Heart right ventricle (tissue), 16 donors: ENCODE results near the gene MFAP3. TPM values are rescaled to one million over a fixed set of nuclear protein-coding genes. Genes with fewer than 3 reads are reported as not detected.

Source experiments
- ATAC-seq, 8 donors: fragments of 200-7000 bp; cut with Tn5 transposase; one replicate each; pipeline ENCODE4 v1.9.1; 2020; ENCODE audit warnings: mild to moderate bottlenecking in 8 of 8, moderate library complexity in 8 of 8, moderate number of reproducible peaks in 1 of 8
- DNase-seq, 2 donors: peaks; one replicate each; pipeline ENCODE4 v3.0.0-alpha.2; 2020
- H3K27ac ChIP-seq, 10 donors: fragments of 200-600 bp; sonication (generic) in 2 of 10; one replicate each; pipeline versions ENCODE4 v1.5.0 to v1.8.0; 2020 to 2022; ENCODE audit warnings: mild to moderate bottlenecking in 3 of 10
- H3K27me3 ChIP-seq, 7 donors: fragments of 200-600 bp; one replicate each; pipeline ENCODE4 v1.8.0; 2021 to 2022; ENCODE audit warnings: mild to moderate bottlenecking in 2 of 7
- H3K36me3 ChIP-seq, 9 donors: fragments of 200-600 bp; sonication (generic) in 1 of 9; one replicate each; pipeline versions ENCODE4 v1.5.0 to v1.8.0; 2020 to 2022; ENCODE audit warnings: mild to moderate bottlenecking in 2 of 9
- H3K4me1 ChIP-seq, 9 donors: fragments of 200-600 bp; sonication (generic) in 1 of 9; one replicate each; pipeline versions ENCODE4 v1.5.0 to v1.8.0; 2020 to 2022; ENCODE audit warnings: mild to moderate bottlenecking in 4 of 9
- H3K4me3 ChIP-seq, 10 donors: fragments of 200-600 bp; sonication (generic) in 2 of 10; one replicate each; pipeline versions ENCODE4 v1.5.0 to v1.8.0; 2020 to 2022; ENCODE audit warnings: mild to moderate bottlenecking in 7 of 10, moderate library complexity in 2 of 10
- H3K9me3 ChIP-seq, 11 donors: fragments of 200-600 bp in 10 of 11; sonication (generic) in 2 of 11; one replicate each; pipeline versions ENCODE4 v1.5.0 to v1.8.0; 2013 to 2022; ENCODE audit warnings: mild to moderate bottlenecking in 2 of 11, control low read depth in 1 of 11, moderate library complexity in 1 of 11
- WGBS, 2 donors: extraction: QIAGEN DNeasy Blood & Tissue Kit; methylation state at CpG; one replicate each; pipeline ENCODE4 v1.1.7; 2013; ENCODE audit warnings: inconsistent platforms in 1 of 2; 5-methylcytosine and 5-hydroxymethylcytosine counted together
- intact Hi-C, 10 donors: fragments of 100-400 bp; cut with DNase I; formaldehyde crosslinking; loops; one replicate each; pipeline versions ENCODE4 v1.11.1 to v1.14.2; 2022
- polyA plus RNA-seq, 2 donors: library from polyadenylated mRNA; stranded (reverse); fragments of 200-250 nt; gene quantifications; one replicate each; pipeline ENCODE4 v1.2.3, GENCODE V29; 2013
- total RNA-seq, 10 donors: library from RNA; stranded (reverse); fragmentation: NEBNext Ultra II Directional in 3 of 10; extraction: Animal tissue kit (Norgen Biotek cat#: 25700) in 3 of 10; gene quantifications; one replicate each; pipeline versions ENCODE4 v1.2.1 to v1.2.4, GENCODE V29; 2021 to 2023
- TF ChIP-seq, protein P1 (sequence below), 9 donors: fragments of 200-600 bp; sonication (generic) in 2 of 9; IDR thresholded peaks; one replicate each; pipeline versions ENCODE4 v1.5.0 to v1.8.0; 2021 to 2022; ENCODE audit warnings: antibody characterized with exemption in 9 of 9, mild to moderate bottlenecking in 5 of 9, moderate library complexity in 1 of 9
- donor health status: Arrhythmogenic right ventricular cardiomyopathy.
- donor health status: ischemic (EF 13 %, LVEDD 7.1; RV severe dilation, severe dysfunction).
- donor health status: healthy with polysubstance abuse.
- donor health status: DM: no; HTN: yes; CAD: no.
- donor health status: DM: no; HTN: no; CAD: no.
- donor health status: ischemic (EF 25% LVEDD 6.9; RV normal size, moderate dysfunction).
- donor health status: ischemic (EF 25% LVEDD 5.7; RV mildly dilated, moderate dysfunction).
- donor health status: healthy.
- donor health status: DM: yes; HTN: yes; CAD: no.
- donor health status: Ischemic cardiomyopathy.
- donor health status: ischemic (EF 35%, LVEDD 5.7; RV mildly dilated, moderate dysfunction).
- donor health status: nonischemic (EF 11% LVEDD 7.7; RV severe dilation, severe dysfunction).
- donor health status: DM: yes; HTN: yes; CAD: no.
- donor health status: PGD.
- donor health status: ischemic (EF 29% LVEDD 5.4; RV normal size, mild dysfunction).
- donor health status: nonischemic (EF 23%, LVEDD 6.1; RV moderate dilation, normal function).

Gene MFAP3
- total and polyA plus RNA-seq, 12 donors, result 2.7 to 44.3 (median 32.2) TPM

DNA sequence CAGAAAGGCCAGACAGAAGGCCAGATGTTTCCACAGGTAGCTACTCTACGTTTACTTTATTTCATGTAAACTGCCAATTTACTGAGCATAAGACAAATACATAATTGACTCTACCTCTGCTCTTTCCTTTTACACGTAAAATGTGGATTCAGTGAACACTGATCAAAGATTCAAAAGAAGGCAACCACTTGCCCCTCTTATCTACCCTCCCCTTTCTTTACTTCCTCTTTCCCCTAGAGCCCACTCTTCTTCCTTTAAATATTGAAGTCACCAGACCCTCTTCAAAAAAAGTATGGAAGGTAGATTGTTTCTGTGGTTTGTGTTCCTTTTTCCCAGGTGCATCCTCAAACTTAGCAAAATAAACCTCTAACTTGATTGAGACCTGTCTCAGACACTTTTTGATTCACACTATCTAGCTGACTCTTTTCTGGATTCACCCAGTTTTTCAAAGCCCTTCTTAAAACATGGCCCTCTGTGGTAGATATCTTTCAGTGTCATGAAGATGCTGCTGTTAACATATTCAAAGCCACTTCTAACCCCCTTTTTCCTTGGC is 6.8 kb upstream of the MFAP3 start:
- 87 to 94% methylated on average over 2 of the region's 2 CpGs for WGBS, 2 donors
- Histone ChIP-seq H3K27ac (no peak overlapping the region), H3K4me3 (no peak overlapping the region), H3K4me1 (peaks cover 0 to 8% (median 4%) of the 10 kb centered on the region in 9 donors), H3K27me3 (no peaks in the 10 kb centered on the region), H3K36me3 (peaks cover 0 to 75% (median 14%) of the 10 kb centered on the region in 9 donors), H3K9me3 (no peaks in the 10 kb centered on the region)
- intact Hi-C loops, result no loop called here
- DNase-seq (no peak), ATAC-seq (no peak)
- TF ChIP-seq, protein P1, sequence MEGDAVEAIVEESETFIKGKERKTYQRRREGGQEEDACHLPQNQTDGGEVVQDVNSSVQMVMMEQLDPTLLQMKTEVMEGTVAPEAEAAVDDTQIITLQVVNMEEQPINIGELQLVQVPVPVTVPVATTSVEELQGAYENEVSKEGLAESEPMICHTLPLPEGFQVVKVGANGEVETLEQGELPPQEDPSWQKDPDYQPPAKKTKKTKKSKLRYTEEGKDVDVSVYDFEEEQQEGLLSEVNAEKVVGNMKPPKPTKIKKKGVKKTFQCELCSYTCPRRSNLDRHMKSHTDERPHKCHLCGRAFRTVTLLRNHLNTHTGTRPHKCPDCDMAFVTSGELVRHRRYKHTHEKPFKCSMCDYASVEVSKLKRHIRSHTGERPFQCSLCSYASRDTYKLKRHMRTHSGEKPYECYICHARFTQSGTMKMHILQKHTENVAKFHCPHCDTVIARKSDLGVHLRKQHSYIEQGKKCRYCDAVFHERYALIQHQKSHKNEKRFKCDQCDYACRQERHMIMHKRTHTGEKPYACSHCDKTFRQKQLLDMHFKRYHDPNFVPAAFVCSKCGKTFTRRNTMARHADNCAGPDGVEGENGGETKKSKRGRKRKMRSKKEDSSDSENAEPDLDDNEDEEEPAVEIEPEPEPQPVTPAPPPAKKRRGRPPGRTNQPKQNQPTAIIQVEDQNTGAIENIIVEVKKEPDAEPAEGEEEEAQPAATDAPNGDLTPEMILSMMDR (IDR thresholded peaks at IDR 0.05), result no peak

DNA sequence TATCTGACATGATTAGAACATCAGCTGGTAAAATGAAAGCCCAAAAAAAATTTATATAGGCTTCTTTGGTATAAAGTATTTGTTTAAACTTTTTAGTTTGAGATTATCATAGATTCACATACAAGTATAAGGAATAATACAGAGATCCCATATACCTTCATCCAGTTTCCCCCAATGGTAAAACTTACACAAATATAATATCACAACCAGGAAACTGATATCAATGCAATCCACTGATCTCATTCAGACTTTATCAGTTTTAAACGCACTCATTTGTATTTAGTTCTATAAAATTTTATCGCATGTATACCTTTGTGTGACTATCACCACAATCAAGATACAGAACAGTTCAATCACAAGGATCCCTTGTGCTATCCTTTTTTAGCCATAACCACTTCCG is 3.8 kb upstream of the MFAP3 start:
- intact Hi-C loops, result loop anchor here in 3 of 10 donors (5.0 kb wide), 1 partner anchor 33 kb away; no protein-coding TSS in a partner anchor
- H3K27ac ChIP-seq, result no peak overlapping the region
- TF ChIP-seq, protein P1 (IDR thresholded peaks at IDR 0.05), result no peak
- peaks cover 0 to 46% (median 0%) of the 10 kb centered on the region in 9 donors for H3K36me3 ChIP-seq
- H3K4me1 ChIP-seq, result peaks cover 0 to 27% (median 20%) of the 10 kb centered on the region in 9 donors
- WGBS, 2 donors, result 90 to 96% methylated on average over 3 of the region's 3 CpGs
- no peaks in the 10 kb centered on the region for H3K9me3 ChIP-seq
- ATAC-seq, result no peak
- DNase-seq, result no peak
- no peak overlapping the region for H3K4me3 ChIP-seq
- H3K27me3 ChIP-seq, result no peaks in the 10 kb centered on the region

DNA sequence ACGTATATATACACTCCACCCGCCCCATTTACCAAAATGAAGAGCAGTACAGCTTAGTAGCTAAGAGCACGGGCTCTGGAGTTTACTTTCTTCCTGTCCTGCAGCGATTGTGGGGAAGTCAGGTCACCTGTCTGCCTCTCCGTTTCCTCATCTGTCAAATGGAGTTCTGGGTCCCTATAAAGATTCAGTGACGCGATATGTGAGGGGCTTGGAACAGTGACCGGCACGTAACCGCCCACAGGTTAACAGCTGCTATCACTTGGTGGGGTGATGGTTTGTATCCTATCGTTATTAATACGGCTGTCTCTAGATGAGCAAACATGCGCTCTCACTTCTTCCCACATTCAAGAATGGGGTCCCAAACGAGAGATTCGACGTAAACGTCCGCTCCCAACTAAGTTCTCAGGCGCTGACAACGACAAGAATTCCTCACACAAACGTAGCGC is 483 bp upstream of the MFAP3 start:
- no peaks in the 10 kb centered on the region for H3K9me3 ChIP-seq
- ATAC-seq (peak; percentile 38 to 66 (median 60)), DNase-seq (peak in 1 of 2 donors; percentile 7)
- H3K4me1 ChIP-seq, result peaks cover 0 to 61% (median 52%) of the 10 kb centered on the region in 9 donors
- peak overlapping the region; percentile 59 to 96 (median 88) for H3K27ac ChIP-seq
- TF ChIP-seq, protein P1 (IDR thresholded peaks at IDR 0.05), result no peak
- H3K4me3 ChIP-seq, result peak overlapping the region; percentile 63 to 92 (median 76)
- no peaks in the 10 kb centered on the region for H3K27me3 ChIP-seq
- 1% methylated on average over 22 of the region's 22 CpGs for WGBS, 2 donors
- peaks cover 0 to 14% (median 0%) of the 10 kb centered on the region in 9 donors for H3K36me3 ChIP-seq
- intact Hi-C loops, result loop anchor here in 3 of 10 donors (5.0 kb wide), 1 partner anchor 36 kb away; no protein-coding TSS in a partner anchor

DNA sequence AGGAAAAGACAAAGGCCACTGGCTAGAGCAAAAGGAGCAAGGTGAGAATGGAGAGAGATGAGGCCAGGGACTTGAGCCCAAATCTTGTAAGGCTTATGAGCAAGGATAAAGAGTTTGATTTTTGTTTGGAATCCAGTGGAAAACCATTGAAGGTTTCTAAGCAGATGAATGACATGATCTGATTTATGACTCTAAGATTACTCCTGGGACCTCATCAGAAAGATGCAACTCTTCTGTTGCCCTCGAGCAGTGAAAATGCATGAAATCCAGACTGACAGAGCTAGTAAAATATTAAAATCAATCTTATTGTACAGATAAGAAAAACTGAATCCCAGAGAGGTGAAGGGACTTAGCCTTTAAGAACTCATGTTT is 677 bp downstream of the MFAP3 start:
- H3K27ac ChIP-seq, result peak overlapping the region in 8 of 10 donors; percentile 85 to 96 (median 90)
- WGBS, 2 donors, result 36 to 47% methylated on average over 1 of the region's 1 CpG
- intact Hi-C loops, result loop anchor here in 3 of 10 donors (5.0 kb wide), 1 partner anchor 37 kb away; no protein-coding TSS in a partner anchor

More for the DNA sequence above, 677 bp downstream of the MFAP3 start:
- H3K4me1 ChIP-seq, result peaks cover 0 to 72% (median 62%) of the 10 kb centered on the region in 9 donors
- ATAC-seq (no peak), DNase-seq (no peak)
- TF ChIP-seq, protein P1 (IDR thresholded peaks at IDR 0.05), result no peak
- no peaks in the 10 kb centered on the region for H3K27me3 ChIP-seq
- no peaks in the 10 kb centered on the region for H3K9me3 ChIP-seq
- H3K4me3 ChIP-seq, result peak overlapping the region; percentile 63 to 92 (median 76)
- H3K36me3 ChIP-seq, result peaks cover 0 to 3% (median 0%) of the 10 kb centered on the region in 9 donors
